ENCODE measurements around the gene ALKBH4.
"Not testable (repeated sequence)": the region's sequence is repeated elsewhere in the genome, so short reads cannot be mapped to it uniquely, and the experiment has no call there.

ALKBH4 gene

GRCh38 chr7:102426268-102427018 is 38.2 kb downstream of the ALKBH4 start:
- FAIRE-seq, result no peak

GRCh38 chr7:102425639-102426267 is 38.9 kb downstream of the ALKBH4 start:
- FAIRE-seq, result no peak

GRCh38 chr7:102424787-102425218 is 39.9 kb downstream of the ALKBH4 start:
- no peak for FAIRE-seq

- FAIRE-seq, result no peak
Observed at GRCh38 chr7:102424129-102424551, 40.5 kb downstream of the ALKBH4 start.

- no peak for FAIRE-seq
Observed at GRCh38 chr7:102421706-102422240, 42.9 kb downstream of the ALKBH4 start.

- no peak for FAIRE-seq
Observed at GRCh38 chr7:102418592-102418991, 46.1 kb downstream of the ALKBH4 start.

GRCh38 chr7:102417105-102417504 is 47.6 kb downstream of the ALKBH4 start:
- FAIRE-seq, result no peak

GRCh38 chr7:102416406-102416805 is 48.3 kb downstream of the ALKBH4 start:
- no peak for FAIRE-seq

GRCh38 chr7:102415685-102416225 is 48.9 kb downstream of the ALKBH4 start:
- no peak for FAIRE-seq

GRCh38 chr7:102413611-102414010 is 51.1 kb downstream of the ALKBH4 start:
- no peak for FAIRE-seq

GRCh38 chr7:102413091-102413490 is 51.6 kb downstream of the ALKBH4 start:
- no peak for FAIRE-seq

GRCh38 chr7:102412548-102412947 is 52.1 kb downstream of the ALKBH4 start:
- peak; percentile 40 for FAIRE-seq

- FAIRE-seq, result no peak
Observed at GRCh38 chr7:102410918-102411317, 53.7 kb downstream of the ALKBH4 start.

- no peak for FAIRE-seq
Observed at GRCh38 chr7:102410123-102410522, 54.5 kb downstream of the ALKBH4 start.

- no peak for FAIRE-seq
Observed at GRCh38 chr7:102409340-102409739, 55.3 kb downstream of the ALKBH4 start.

GRCh38 chr7:102408530-102408929 is 56.1 kb downstream of the ALKBH4 start:
- not testable (repeated sequence) for FAIRE-seq

GRCh38 chr7:102407910-102408309 is 56.8 kb downstream of the ALKBH4 start:
- no peak for FAIRE-seq
